Smooth muscle cell (in vitro differentiated cells): ENCODE results near the gene MFNG. TPM values are rescaled to one million over a fixed set of nuclear protein-coding genes. Genes with fewer than 3 reads are reported as not detected.
A peak's percentile ranks its signal among the peaks of the same experiment; 100 is the strongest.

ENCODE experiments used
- DNase-seq: peaks from one replicate; lab custom pipeline; 2025; ENCODE audit not compliant: unreplicated experiment; lab: John Stamatoyannopoulos, UW
- H2AFZ ChIP-seq: fragments of 200-600 bp; sonication (generic); 2 replicates; pipeline ENCODE4 v1.6.0; 2016; ENCODE audit warnings: antibody characterized with exemption, low read depth, mild to moderate bottlenecking
- H3F3A ChIP-seq: fragments of 200-600 bp; sonication (generic); 2 replicates; pipeline ENCODE4 v1.6.0; 2017; ENCODE audit warnings: antibody characterized with exemption, low read depth
- H3K27ac ChIP-seq: fragments of 200-600 bp; sonication (generic); 2 replicates; pipeline ENCODE4 v1.5.1; 2016; ENCODE audit warnings: low read depth, mild to moderate bottlenecking
- H3K27me3 ChIP-seq: fragments of 200-600 bp; sonication (generic); 2 replicates; pipeline ENCODE4 v1.6.1; 2016; ENCODE audit warnings: low read depth, mild to moderate bottlenecking
- H3K36me3 ChIP-seq: fragments of 200-600 bp; sonication (generic); 2 replicates; pipeline ENCODE4 v1.5.1; 2016; ENCODE audit warnings: low read depth
- H3K4me1 ChIP-seq: fragments of 200-600 bp; sonication (generic); 2 replicates; pipeline ENCODE4 v1.5.1; 2016; ENCODE audit warnings: low read depth
- H3K4me2 ChIP-seq: fragments of 200-600 bp; sonication (generic); 2 replicates; pipeline ENCODE4 v1.6.0; 2016; ENCODE audit warnings: mild to moderate bottlenecking
- H3K4me3 ChIP-seq: fragments of 200-600 bp; sonication (generic); 2 replicates; pipeline ENCODE4 v1.5.1; 2016; ENCODE audit warnings: mild to moderate bottlenecking
- H3K79me2 ChIP-seq: fragments of 200-600 bp; sonication (generic); 2 replicates; pipeline ENCODE4 v1.6.0; 2016; ENCODE audit warnings: low read depth, mild to moderate bottlenecking
- H3K9ac ChIP-seq: fragments of 200-600 bp; sonication (generic); 2 replicates; pipeline ENCODE4 v1.6.0; 2016; ENCODE audit warnings: low read depth
- H3K9me3 ChIP-seq: fragments of 200-600 bp; sonication (generic); replicated peaks from 2 replicates; pipeline ENCODE4 v1.5.1; 2016; ENCODE audit warnings: low read depth
- H4K20me1 ChIP-seq: fragments of 200-600 bp; sonication (generic); 2 replicates; pipeline ENCODE4 v1.6.0; 2016; ENCODE audit warnings: low read depth
- CTCF ChIP-seq: fragments of 200-600 bp; sonication (generic); IDR thresholded peaks from 2 replicates; pipeline ENCODE4 v1.5.1; 2017; ENCODE audit warnings: borderline replicate concordance, mild to moderate bottlenecking, antibody characterized with exemption; ENCODE audit not compliant: insufficient read depth, poor library complexity, severe bottlenecking
- WGBS: methylation state at CpG from one replicate; pipeline ENCODE4 v1.1.7; 2016; ENCODE audit warnings: low lambda C conversion rate; 5-methylcytosine and 5-hydroxymethylcytosine counted together
- polyA plus RNA-seq: library from polyadenylated mRNA; unstranded; fragments of >200 nt; fragmentation: Nextera tagmentation; extraction: Ambion mirVana; gene quantifications from 2 replicates; pipeline ENCODE4 v1.2.1, GENCODE V29; 2016
- total RNA-seq: library from RNA; depleted of rRNA; stranded (reverse); fragments of >200 nt; gene quantifications from 2 replicates; pipeline ENCODE4 v1.2.3, GENCODE V29; 2014

Gene MFNG
- total and polyA plus RNA-seq, 2 experiments from 2014 or later = 0.40 TPM; not detected in 1

DNA sequence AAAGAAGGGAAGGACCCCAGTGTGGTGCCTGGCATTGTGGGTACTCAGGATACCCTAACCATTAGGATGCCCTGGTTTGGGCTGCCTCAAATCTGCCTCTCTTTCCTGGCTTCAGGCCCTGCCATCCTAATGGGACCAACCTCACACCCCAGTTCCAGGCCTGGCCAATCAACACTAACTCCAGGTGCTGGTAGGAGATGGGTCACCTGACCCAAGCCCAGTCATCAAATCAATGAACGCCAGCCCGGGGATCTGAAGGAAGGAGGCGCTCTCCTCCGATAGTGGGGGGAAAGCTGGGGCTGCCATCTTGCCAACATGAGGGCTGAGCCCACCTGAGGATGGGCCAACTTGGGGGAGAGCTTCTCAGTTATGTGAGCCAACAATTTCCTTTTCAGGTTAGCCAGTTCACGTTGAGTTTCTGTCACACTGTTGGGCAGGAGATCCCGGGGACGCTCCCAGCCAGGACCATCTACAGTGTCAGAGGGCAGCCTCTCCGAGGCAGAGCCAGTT is 12.7 kb downstream of the MFNG start:
- H3K4me1 ChIP-seq = no peaks in the 10 kb centered on the region
- WGBS = 89% methylated on average over 8 of the region's 8 CpGs

GRCh38 chr22:37472418-37473006 is 13.7 kb downstream of the MFNG start:
- no peak overlapping the region for H3K27ac ChIP-seq
- H3K79me2 ChIP-seq = no peaks in the 10 kb centered on the region
- TF ChIP-seq CTCF = peak; percentile 42
- no peak overlapping the region for H2AFZ ChIP-seq
- H3K36me3 ChIP-seq = no peaks in the 10 kb centered on the region
- no peak overlapping the region for H3K4me2 ChIP-seq
- H3K9me3 ChIP-seq = no peaks in the 10 kb centered on the region
- whole genome bisulfite sequencing = 36% methylated on average over 8 of the region's 8 CpGs
- no peaks in the 10 kb centered on the region for H3K4me1 ChIP-seq
- no peak overlapping the region for H3K4me3 ChIP-seq
- no peaks in the 10 kb centered on the region for H4K20me1 ChIP-seq
- DNase-seq = no peak
- H3K27me3 ChIP-seq = peaks cover 10% of the 10 kb centered on the region
- H3K9ac ChIP-seq = no peak overlapping the region
- H3F3A ChIP-seq = no peaks in the 10 kb centered on the region

More for the DNA sequence above, 12.7 kb downstream of the MFNG start:
- Histone ChIP-seq H3K27ac (no peak overlapping the region), H3K9me3 (no peaks in the 10 kb centered on the region), H3K4me3 (no peak overlapping the region), H4K20me1 (no peaks in the 10 kb centered on the region), H3F3A (no peaks in the 10 kb centered on the region), H3K79me2 (no peaks in the 10 kb centered on the region), H3K27me3 (peaks cover 10% of the 10 kb centered on the region), H3K4me2 (no peak overlapping the region), H2AFZ (no peak overlapping the region), H3K36me3 (no peaks in the 10 kb centered on the region), H3K9ac (no peak overlapping the region)
- TF ChIP-seq CTCF = no peak
- DNase-seq = no peak

GRCh38 chr22:37471727-37472417 is 14.3 kb downstream of the MFNG start:
- H3K27me3 ChIP-seq = peaks cover 10% of the 10 kb centered on the region
- 96% methylated on average over 7 of the region's 9 CpGs for WGBS
- no peak for DNase-seq

More at GRCh38 chr22:37471727-37472417, 14.3 kb downstream of the MFNG start:
- H3K79me2 ChIP-seq = no peaks in the 10 kb centered on the region
- TF ChIP-seq CTCF = no peak
- H3F3A ChIP-seq = no peaks in the 10 kb centered on the region
- no peak overlapping the region for H3K4me2 ChIP-seq
- no peak overlapping the region for H3K27ac ChIP-seq
- H4K20me1 ChIP-seq = no peaks in the 10 kb centered on the region
- H2AFZ ChIP-seq = no peak overlapping the region
- H3K4me3 ChIP-seq = no peak overlapping the region
- H3K36me3 ChIP-seq = no peaks in the 10 kb centered on the region
- H3K9me3 ChIP-seq = no peaks in the 10 kb centered on the region
- H3K9ac ChIP-seq = no peak overlapping the region
- H3K4me1 ChIP-seq = no peaks in the 10 kb centered on the region
